ENCODE results near the gene SND1.

SND1 gene

DNA sequence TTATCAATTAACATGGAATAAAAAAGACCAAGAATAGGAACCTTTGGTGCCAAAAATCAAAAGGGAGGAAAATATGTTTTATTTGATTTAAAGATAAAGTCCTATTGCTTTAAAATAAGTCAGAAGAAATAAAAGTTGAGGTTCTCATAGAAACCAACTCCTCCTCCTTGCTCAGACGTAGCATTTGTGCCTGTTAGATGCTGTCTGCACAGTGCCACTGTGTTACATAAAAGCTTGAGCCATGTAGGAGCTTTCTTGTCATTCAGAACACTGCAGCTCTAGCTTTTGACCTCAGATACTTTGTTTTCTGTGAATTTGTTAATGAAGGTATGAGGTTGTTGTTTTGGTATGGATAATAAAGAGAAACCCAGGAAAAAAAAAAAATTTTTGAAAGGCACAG lies 328.9 kb downstream of the SND1 start:
- no peak for DNase-seq

DNA sequence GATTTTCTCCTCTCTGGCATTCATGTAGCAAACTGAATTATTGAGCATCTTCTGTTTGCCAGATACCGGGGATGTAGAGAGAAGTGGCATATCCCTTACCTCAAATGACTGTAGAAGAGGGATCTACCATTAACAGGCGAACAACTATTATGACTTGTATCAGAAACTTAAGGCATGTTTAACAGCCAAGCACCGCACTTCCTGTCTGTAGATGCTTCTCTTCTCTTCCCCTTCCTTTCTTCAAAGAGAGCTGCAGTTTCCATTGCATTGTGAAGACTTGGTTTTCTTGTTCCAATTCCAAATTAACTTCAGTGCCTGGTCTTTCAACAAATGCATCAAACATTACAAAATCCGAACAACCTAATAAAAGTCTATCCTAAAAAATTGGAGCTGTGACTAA lies 330.0 kb downstream of the SND1 start:
- no peak for DNase-seq

DNA sequence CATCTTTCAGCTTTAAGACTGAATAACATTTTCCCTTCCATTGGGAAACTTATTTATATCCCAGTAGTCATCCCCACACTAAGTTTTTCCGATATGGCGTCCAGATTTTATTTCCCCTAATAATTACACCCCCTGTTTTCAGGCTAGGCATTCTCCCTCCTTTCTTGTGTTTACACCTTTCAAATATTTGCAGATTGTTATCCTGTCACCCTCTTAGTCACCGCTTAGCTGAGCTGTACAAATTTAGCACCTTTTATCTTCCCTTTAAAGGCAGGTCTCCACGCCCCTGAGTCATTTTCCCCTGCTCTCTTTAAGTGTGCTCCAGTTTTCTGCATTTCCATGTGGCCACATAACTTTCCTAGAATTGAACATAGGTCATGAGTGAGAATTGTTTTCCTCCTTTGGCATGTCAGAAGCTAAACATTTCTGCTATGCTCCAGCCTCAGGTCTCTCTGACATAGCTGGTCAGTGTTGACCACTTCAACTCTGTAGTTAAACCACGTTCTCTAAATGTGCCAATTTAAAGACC lies 331.9 kb downstream of the SND1 start:
- peak; percentile 8 for DNase-seq

DNA sequence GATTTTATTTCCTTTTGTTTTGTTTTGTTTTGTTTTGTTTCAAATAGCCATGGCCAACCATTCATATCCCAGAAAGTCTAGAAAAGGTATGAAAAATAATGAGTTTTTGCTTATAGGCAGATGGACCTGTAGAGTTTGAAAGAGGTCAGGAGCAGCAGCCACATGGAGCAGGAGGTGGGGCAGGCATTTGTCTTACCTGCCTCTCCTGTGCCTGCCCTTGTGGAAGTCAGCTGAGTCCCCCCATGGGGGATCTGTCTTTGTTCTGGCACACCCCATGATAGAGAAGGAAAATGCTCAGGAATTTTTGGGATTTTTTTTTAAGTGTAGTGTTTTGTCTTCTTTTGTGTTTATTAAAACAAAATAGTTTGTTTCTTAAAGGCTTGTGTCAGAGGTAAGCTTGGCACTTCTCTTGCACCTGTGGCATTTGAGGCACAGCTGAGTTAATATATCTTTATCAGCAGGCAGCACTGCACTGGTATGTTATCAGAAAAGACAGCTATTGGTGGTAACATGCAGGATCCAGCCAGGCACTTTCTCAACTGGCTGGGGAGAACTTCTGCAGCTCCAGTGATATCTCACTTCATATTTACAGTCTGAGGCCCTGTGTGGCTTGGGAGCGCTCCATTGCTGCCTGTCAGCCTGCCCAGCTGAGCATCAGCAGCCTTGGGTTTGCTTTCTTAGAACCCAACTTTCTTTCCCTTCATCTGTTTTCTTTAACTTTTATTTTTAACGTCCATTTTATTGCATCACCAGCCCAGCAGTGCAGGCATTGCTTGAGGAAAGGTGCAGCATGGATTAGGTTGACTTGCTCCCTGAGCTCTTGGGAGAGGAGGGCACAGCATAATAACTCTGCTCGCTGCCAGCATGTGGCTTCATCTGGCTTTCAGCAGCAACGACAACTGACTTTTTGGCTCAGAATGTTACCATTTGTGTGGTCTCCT lies 334.9 kb downstream of the SND1 start:
- DNase-seq: no peak

DNA sequence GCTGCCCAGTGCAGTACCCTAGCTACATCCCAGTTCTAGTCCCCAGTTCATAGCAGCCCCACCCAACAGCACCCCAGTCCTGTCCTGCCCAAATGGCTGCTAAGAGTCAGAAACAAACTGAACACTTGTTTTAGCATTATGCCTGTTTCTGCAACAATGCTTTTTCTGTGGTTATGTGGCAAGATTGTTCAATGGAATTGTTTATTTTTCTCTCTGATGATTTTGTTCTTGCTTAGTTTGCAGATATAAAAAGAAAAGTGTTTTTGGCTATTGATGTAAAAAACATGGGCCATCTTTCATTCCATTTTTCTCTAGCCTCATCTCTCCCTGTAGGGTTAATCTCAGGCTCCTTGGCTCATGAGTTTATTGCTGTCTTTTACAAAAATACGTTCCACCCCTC lies 336.8 kb downstream of the SND1 start:
- DNase-seq: no peak

DNA sequence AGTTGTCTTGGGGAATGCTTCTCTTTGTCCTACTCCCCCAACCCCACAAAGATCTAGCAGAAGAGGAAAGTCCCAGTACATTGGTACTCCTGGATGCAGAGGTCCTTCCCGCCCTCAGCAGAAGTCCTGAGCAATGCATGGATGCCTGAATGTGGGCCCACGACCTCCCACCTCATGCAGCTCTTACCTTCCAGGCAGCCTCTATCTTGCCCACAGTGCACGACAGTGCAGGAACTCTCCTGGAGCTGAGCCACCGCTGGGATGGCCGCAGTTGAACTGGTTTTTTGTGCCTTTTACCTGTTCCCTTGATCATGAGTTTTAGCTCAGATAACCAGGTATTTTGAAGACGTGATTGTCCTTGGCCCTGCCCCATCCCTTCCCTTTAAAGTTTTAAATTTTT lies 341.3 kb downstream of the SND1 start:
- DNase-seq: no peak

DNA sequence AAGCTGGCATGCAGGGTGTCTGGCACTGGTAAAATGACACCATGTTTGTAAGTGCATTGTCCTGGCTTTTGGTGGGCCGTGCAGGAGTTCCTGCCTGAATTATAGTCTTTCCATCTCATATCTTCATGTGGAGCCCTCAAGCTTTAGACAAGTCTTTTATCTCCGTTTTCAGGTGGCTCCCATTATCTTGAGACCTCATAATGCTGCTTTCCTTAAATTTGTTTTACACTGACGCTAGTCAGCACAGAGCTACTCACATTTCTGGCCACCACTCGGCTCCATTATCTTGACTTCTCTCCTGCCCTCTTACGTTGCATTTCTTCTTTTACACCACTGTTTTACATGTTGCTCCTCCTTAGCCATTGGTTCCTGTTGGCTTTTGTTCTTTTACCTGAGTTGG lies 342.0 kb downstream of the SND1 start:
- no peak for DNase-seq

DNA sequence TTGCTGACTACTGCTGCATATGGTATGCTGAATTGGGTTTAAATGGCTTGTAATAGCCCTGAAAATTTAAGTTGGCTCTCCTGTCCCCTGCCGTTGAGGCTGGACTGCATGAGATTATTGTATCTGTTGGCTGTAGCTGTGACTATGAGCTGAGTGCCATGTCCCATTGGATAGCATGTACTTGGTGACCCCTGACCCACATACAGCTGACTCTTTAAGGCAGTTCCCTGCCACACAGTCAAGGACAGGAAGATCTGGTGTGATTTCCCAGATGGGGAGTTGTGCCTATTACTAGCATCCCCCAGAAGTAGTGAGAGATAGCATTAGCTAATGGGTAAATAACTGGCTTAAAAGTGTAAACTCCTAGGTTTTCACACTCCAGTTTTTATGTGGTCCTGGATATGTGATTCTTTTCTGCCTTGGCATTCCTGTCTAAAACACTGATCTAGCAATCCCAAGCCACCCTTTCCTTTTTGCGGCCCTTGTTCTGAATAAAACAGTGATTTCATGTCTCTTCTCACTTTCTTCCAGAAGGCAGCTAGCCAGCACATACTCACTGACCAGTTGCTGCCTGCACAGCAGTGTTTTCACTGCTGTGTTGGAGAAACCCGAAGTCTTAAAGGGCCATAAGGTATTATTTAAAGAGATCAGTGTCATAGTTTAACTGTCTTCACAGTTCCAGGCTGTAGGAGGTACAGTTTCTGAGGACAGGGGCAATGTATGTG lies 343.3 kb downstream of the SND1 start:
- DNase-seq: no peak

DNA sequence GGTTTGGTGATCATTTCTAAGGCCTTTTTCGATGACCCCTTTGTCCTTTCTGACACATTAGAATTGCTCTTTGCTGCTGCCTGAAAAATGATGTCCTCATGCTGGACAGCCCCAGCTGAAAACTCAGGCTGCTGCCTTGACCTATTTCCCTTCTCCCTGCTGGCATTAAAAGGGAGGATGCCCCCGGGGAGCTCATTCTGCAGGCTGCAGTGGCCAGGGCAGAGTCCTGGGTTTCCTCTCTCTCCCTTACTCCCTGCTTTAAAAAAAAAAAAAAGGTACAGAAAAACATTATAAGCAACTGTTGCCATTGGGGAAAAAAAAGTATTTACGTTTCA lies 343.9 kb downstream of the SND1 start:
- no peak for DNase-seq

DNA sequence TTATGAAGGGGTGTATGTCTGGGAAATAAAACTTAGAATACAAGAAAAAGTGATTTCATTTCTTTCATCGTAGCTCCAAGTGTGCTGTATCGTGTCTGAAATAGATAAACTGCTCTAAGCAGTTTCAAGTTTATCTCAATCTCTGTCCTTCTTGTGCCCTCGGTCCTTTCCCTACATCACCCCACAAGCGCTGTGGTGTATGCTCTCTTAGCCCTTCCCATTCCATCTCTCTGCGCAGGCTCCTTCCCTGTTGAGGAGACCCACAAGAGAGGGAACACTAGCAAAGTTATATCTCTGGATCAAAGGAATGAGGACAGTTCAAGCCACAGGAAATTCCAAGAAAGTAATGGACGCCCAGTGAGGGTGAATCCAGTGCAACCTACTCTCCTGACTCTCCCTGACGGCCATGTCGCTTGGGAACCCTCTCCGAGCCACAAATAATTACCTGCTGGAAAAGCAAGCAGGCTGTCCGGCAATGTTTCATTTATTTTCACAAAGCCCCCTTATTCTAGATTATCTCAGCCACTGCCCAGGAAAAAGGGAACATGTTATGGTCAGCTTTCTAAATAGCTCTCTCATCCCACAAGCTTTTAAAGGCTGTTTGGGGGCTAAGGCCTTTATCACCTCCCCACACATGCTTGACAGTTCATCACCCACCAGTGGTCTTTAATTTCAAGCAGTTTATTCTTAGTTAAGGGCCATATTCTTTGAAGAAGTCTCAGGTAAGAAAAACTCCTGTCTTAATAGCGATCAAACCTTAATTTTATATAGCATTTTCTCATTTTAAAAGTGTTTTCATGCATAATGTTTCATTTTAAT lies 344.5 kb downstream of the SND1 start:
- DNase-seq: no peak

DNA sequence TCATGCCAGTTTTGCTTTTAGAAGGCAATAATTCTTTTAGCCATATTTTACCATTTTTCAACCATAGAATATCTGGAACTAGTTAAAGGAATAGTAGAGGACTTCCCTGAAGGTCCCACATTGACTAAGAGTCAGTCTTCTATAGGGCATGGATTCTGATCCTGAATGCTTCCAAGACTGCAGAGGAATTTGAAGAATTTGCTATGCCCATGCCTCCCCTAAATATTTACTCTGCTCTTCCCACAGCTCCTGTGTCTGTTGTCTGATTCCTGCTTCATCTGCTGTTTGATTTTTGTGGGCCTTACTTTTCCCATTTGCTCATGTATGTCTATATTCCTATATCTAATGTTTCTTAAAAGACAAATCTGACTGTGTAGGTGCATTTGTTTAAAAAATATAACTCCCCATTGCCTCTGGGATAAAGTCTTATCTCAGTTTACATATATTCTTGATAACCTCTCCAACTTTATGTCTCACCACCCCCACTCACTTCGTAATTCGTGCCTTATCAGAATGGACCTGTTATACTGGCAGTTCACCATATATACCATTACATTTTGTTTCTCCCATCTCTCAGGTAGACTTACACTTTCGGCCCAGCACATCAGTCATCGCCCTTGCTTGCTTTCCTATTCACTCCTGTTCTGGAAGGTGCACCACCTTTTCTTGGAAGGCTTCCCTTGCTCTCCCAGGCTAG lies 345.4 kb downstream of the SND1 start:
- no peak for DNase-seq

DNA sequence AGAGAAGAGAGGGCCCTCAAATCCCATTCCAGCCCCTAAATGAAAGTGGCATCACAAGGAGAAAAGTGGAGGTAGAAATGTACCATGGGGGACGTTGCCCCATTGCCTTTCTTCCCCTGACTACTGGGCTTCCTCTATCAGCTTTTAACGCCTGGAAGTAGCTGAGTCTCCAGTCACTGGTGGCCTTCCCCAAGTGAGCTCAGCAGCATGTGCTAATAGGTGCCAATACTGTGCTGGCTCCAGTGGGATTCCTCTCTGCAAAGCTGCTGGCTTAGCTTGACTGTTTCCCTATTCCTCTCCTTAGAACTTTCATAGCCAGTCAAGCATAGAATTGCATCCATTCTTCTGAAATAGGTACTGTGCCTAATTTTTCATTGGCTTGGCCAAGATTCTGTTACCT lies 346.7 kb downstream of the SND1 start:
- no peak for DNase-seq

DNA sequence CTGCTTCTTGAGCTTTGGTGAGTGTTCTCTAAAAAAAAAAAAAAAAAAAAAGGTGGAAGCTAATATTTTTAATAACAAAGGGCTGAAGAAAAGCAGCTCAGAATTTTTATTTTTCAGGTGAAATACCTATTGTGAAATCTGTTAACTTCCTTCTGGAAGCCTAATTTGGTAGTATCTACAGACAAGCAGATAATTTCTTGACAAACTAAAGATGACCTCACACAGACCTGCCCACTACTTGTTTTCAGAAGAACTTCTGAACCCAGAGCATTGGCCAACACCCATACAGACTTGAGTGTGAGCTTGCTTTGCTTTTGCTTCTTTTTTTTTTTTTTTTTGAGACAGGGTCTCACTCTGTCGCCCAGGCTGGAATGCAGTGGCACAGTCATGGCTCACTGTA lies 348.1 kb downstream of the SND1 start:
- DNase-seq: no peak

DNA sequence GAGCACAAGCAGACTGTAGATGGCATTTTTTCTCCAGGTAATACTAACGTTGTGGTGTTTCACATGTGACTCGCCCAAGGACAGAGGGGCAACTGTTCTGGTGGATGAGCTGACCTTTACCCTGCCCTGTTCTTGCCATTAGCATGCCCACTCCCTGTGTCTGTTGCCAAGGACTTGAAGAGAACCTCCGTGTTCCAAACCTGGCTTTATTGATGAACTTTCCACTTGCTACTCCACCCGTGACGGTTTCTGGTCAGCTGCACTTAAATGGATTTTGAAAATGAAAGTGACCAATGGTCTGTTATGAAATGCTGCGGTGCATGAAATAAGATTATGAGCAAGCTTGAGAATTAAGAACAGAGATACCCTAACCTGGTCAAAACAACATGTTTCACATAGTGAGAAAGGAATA lies 348.9 kb downstream of the SND1 start:
- no peak for DNase-seq

DNA sequence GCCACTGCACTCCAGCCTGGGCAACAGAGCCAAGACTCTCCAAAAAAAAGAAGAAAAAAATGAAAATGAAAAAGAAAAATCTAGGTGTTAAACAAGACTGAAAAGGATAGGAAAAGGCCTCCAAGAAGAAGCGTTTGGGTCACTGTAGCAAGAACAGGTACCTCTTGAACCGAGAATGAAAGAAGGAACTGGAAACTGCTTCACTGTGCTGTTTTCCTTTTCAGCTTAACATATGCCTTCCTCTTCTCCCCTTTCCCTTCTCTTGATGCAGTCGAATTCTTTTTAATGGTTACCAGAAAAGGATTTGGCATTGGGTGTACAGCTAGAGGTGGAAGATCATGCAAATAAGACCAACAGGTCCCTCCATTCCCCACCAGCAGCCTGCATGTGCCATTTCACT lies 351.2 kb downstream of the SND1 start:
- DNase-seq: no peak

DNA sequence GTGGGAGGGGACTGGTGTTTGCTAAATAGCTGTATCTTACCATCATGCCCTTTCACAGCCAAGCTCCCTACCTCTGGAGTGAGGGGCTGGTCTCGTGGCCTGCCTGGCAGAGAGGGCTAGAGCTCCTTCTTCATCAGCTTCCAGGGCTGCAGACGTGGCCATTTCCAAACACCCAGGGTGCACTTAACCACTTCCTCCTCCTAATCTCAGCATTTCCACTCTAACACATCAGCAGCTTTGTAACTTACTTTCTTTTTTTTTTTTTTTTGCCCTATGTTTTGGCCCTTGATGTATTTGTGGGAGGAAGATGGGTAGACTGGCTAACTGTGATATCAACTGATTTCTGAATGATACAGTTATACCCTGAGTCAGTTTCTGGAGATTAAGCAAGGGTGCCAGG lies 351.8 kb downstream of the SND1 start:
- DNase-seq: no peak

DNA sequence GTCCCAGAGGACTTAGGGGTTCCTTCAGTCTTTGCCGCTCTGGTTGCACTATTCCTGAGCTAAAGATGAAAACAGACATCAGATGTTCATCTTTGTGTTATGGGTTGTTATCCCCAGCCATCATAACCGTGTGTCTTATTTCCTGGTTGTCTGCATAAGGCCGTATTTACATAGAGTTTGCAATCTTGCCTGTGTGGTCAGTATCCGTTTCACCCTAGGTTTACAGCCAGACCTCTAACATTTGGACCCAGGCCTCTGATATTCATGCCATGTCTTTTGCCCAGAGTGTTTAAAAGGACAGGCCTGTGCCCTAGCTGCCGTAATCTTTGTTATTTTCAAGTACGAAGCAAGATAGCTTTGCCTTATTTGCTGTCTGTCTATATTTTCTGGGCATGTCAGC lies 352.6 kb downstream of the SND1 start:
- no peak for DNase-seq

DNA sequence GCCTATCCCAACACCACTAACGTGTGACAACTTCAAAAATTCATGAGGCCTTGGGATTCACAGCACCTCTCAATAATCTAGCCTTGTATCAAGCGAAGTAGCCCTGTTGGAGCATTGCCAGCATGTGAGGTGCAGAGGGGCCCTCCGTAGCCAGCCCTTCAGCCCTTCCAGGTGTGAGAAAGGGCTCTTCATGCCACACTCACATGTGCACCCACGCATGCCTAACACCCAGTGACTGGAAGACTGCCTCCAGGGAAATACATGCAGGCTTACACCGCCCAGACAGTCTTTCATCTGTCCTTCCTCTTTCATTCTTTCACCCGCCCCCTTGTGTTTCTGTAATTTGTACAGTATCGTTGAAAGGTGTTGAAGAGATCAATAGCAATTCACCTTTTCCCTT lies 353.1 kb downstream of the SND1 start:
- DNase-seq: no peak

DNA sequence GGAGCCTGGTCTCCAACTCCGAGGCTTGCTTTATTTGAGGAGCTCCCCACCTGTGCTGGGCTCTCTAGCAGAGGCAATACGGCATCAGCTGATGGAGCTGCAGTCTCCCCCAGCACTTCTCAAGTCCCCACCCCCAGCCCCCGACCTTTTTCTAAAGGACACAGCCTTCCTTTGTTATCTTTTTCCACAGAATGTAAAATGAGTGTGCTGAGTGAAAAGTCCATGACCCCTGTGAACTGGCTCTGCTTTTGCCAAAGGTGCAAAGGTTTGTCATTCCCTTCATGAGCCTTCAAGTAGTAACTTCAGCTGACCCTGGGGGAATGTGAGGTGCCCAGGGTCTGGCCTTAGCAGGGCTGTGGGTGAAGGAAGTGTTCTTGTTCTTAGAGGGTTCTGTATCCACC lies 353.8 kb downstream of the SND1 start:
- no peak for DNase-seq

DNA sequence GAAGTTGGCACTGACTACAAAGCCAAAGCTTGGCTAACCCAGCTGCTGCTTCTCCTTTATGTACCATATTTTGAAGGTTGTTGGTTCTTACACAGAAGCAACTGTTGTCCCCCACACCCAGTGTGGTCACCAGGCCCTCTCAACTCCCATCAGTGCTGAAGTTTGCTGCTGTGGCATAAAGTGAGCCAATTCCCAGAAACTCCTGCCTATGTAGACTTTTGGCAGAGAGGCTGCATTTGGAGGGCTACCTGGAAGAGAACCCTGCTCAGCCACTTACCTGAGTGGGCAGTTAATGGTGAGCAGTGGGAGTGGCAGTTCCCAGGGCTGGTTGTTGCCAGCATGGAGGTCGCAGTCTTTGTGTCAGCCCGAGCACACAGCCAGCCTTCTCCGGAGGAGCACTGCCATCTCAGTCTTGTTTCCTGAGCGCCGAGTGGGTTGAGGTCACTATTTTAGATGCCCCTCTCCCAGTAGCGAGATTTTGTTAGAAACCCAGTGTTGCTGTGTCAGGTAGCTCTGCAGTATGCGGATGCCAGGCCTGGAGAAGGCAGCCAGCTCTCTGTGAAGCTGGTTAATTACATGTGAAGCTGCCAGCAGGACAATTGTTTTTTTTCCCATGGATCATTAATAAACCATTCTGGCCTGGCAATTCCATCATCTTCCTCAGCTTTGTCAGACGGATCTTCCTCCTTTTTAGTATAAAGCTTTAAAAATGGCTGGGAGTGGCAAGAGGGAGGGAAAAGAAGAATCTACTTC lies 354.7 kb downstream of the SND1 start:
- no peak for DNase-seq

DNA sequence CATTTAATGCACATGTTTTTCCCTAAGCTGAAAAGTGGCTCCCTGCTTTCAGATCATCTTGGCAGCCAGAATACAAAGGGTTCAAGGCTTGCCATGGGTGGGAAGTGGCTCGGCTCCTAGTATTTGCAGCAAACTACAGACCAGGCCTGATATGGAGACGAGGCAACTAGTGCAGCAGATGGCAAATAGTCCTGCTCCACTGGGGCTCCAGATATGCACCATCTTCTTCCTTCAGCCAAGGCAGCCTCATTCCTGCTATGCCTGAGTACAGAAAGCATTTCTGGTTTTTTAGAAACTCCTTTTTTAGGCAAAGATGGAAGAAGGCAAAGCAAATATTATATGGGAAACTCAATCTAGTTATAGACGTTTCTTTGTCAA lies 355.3 kb downstream of the SND1 start:
- no peak for DNase-seq

DNA sequence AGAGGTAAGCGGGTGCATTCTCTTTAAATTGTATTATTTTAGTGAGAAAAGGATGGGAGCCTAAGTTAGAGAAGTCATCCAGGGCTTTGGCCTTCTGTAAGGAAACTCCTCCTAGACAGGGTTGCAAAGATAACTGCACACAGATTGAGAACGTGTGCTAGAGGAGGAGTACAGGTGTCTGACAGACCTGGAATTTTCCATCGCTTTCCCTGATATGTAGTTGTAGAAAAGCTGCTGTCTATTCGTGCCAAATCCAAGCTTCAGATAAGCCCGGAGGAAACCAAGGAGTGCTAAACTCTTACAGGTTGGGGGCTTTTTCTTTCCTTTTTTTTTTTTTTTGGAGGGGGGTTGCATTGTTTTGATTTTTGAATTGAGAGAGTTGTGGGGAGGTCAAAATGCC lies 356.1 kb downstream of the SND1 start:
- no peak for DNase-seq

Data from NCI-H2081 treated with DMSO at 0.1 percent for 48 hours (cell line).